ENCODE data around the gene KRTAP13-4. TPM values are rescaled to one million over a fixed set of nuclear protein-coding genes. Genes with fewer than 3 reads are reported as not detected.

Gene KRTAP13-4, protein sequence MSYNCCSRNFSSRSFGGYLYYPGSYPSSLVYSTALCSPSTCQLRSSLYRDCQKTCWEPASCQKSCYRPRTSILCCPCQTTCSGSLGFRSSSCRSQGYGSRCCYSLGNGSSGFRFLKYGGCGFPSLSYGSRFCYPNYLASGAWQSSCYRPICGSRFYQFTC
- total RNA-seq = not detected in 2 replicates

DNA sequence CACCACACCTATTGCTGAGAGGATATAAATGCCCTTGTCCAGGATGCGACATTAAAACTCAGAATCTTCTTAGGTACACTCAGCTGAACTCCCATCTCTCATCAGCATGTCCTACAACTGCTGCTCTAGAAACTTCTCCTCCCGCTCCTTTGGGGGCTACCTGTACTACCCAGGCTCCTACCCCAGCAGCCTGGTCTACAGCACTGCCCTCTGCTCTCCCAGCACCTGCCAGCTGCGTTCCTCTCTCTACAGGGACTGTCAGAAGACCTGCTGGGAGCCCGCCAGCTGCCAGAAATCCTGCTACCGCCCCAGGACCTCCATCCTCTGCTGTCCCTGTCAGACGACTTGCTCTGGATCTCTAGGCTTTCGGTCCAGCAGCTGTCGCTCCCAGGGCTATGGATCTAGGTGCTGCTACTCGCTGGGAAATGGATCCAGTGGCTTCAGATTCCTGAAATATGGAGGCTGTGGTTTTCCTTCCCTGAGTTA, at the start of gene KRTAP13-4:
Gene KRTAP13-4, plus strand, starts transcription at position 51 of the 486 bp plus-strand sequence. Its CDS starts 56 bp downstream, at position 107.

DNA sequence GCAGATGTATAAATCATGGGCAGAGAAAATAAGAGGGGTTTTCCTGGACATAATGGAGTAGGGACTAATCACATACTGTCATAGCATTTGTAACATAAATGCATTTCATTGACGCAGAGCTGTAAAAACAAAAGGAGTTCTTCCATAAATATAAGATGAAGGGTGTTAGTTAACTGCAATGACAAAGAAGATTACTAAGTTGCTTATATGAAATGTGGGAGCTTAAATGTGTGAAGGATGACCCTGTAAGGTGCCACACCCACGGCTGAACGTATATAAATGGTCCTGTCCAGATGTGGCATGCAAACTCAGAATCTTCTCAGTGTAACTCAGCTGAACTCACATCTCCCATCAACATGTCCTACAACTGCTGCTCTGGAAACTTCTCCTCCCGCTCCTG, 34.3 kb upstream of the KRTAP13-4 start, which contains the start of gene KRTAP13-1:
Gene KRTAP13-1, plus strand, starts transcription at position 301 of the 400 bp plus-strand sequence. Its CDS starts 56 bp downstream, at position 357.

DNA sequence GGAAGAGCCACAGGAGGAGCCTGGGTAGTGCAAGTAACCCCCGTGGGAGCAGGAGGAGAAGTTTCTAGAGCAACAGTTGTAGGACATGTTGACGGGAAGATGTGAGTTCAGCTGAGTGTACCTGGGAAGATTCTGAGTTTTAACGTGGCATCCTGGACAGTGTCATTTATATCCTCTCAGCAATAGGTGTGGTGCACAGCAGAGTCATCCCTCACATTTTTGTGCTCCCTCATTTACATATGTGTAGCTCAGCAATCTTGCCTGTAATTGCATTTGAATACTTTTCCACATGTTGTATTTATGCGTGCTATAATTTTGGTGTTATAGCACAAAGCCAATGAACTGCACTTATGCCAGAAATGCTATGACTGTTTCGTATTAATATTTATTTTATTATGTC, 4.2 kb upstream of the KRTAP13-4 start, which contains the start of gene KRTAP13-3:
Gene KRTAP13-3, minus strand, starts transcription at position 101 of the 400 bp plus-strand sequence. Its CDS starts 14 bp downstream, at position 87.

DNA sequence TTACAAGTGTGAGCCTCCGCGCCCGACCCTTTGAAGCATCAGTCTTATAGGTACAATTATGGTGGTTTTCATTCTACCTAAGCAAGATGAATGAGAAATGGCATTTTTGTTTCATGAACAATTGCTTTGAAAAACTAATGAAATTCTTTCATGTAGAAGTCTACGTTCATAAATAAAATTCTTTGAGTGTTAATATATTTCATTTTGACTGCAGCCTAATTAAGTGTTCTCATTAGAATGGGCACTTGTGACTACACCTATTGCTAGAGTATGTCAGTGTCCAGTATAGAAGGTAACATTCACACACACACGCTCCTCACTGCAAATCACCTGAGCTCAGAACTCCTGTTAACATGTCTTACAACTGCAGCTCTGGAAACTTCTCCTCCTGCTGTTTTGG, 10.0 kb downstream of the KRTAP13-4 start, which contains the start of gene KRTAP15-1:
Gene KRTAP15-1, plus strand, starts transcription at position 301 of the 400 bp plus-strand sequence. Its CDS starts 53 bp downstream, at position 354.

DNA sequence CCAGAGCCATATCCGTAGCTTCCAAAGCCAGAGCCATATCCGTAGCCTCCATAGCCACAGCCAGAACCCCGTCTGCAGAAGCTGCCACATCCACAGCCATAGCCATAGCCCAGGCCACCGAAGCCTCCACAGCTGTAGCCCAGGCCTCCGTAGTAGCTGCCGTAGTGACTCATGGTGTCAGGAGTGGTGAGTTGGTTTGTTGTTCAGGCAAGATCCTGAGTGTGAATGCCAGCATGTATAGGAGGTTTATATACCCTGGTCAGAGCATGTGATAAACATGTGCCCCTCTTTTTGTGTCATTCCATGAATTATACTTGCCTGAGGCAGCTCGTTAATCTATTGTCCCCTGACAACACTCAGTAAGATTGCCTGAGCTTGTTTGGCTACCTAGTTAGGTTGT, 50.1 kb downstream of the KRTAP13-4 start, which contains the start of gene KRTAP19-1:
Gene KRTAP19-1, minus strand, starts transcription at position 223 of the 400 bp plus-strand sequence. Its CDS starts 50 bp downstream, at position 173.

Other genes starting within 250 kb of the KRTAP13-4 start
- not detected in 2 replicates for gene CLDN8, start 214.1 kb upstream of the KRTAP13-4 start, total RNA-seq
- gene KRTAP24-1, start 147.3 kb upstream of the KRTAP13-4 start, total RNA-seq = not detected in 2 replicates
- not detected in 2 replicates for gene KRTAP25-1, start 140.7 kb upstream of the KRTAP13-4 start, total RNA-seq
- gene KRTAP26-1, start 109.9 kb upstream of the KRTAP13-4 start, total RNA-seq = not detected in 2 replicates
- not detected in 2 replicates for gene KRTAP27-1, start 92.5 kb upstream of the KRTAP13-4 start, total RNA-seq
- not detected in 2 replicates for gene KRTAP23-1, start 81.6 kb upstream of the KRTAP13-4 start, total RNA-seq
- gene KRTAP13-2, start 57.9 kb upstream of the KRTAP13-4 start, total RNA-seq = not detected in 2 replicates
- gene KRTAP13-1, start 34.2 kb upstream of the KRTAP13-4 start, total RNA-seq = not detected in 2 replicates
- not detected in 2 replicates for gene KRTAP13-3, start 4.3 kb upstream of the KRTAP13-4 start, total RNA-seq
- gene KRTAP15-1, start 10.1 kb downstream of the KRTAP13-4 start, total RNA-seq = not detected in 2 replicates
- not detected in 2 replicates for gene KRTAP19-1, start 50.1 kb downstream of the KRTAP13-4 start, total RNA-seq
- gene KRTAP19-2, start 57.2 kb downstream of the KRTAP13-4 start, total RNA-seq = not detected in 2 replicates
- not detected in 2 replicates for gene KRTAP19-3, start 61.8 kb downstream of the KRTAP13-4 start, total RNA-seq
- gene KRTAP19-4, start 66.9 kb downstream of the KRTAP13-4 start, total RNA-seq = not detected in 2 replicates
- not detected in 2 replicates for gene KRTAP19-5, start 71.9 kb downstream of the KRTAP13-4 start, total RNA-seq
- gene KRTAP19-6, start 111.6 kb downstream of the KRTAP13-4 start, total RNA-seq = not detected in 2 replicates
- gene KRTAP19-7, start 131.1 kb downstream of the KRTAP13-4 start, total RNA-seq = not detected in 2 replicates
- not detected in 2 replicates for gene KRTAP22-2, start 160.2 kb downstream of the KRTAP13-4 start, total RNA-seq
- not detected in 2 replicates for gene KRTAP6-3, start 162.2 kb downstream of the KRTAP13-4 start, total RNA-seq
- gene KRTAP6-2, start 168.7 kb downstream of the KRTAP13-4 start, total RNA-seq = not detected in 2 replicates
- not detected in 2 replicates for gene KRTAP22-1, start 170.9 kb downstream of the KRTAP13-4 start, total RNA-seq
- gene KRTAP6-1, start 183.7 kb downstream of the KRTAP13-4 start, total RNA-seq = not detected in 2 replicates
- not detected in 2 replicates for gene KRTAP20-1, start 186.2 kb downstream of the KRTAP13-4 start, total RNA-seq
- gene KRTAP20-4, start 190.4 kb downstream of the KRTAP13-4 start, total RNA-seq = not detected in 2 replicates
- not detected in 2 replicates for gene KRTAP20-2, start 205.0 kb downstream of the KRTAP13-4 start, total RNA-seq
- not detected in 2 replicates for gene KRTAP20-3, start 212.6 kb downstream of the KRTAP13-4 start, total RNA-seq